ENCODE data around the gene FAF1.

Gene FAF1

GRCh38 chr1:50517488-50517887 lies 442.6 kb downstream of the FAF1 start:
- Histone ChIP-seq H3K4ac (ENCODE audit: low read depth, low read length) (no peak overlapping the region), H3K27ac (ENCODE audit: low read depth, low read length) (no peak overlapping the region), H3K27me3 (ENCODE audit: insufficient read depth, low read length) (no peaks in the 10 kb centered on the region), H2BK120ac (ENCODE audit: insufficient read depth, low read length, poor library complexity) (no peak overlapping the region), H3K79me2 (ENCODE audit: control insufficient read depth, insufficient read depth, low read length, poor library complexity) (no peaks in the 10 kb centered on the region), H2AK5ac (ENCODE audit: low read length) (no peak overlapping the region), H3K4me3 (ENCODE audit: low read depth, low read length) (no peak overlapping the region), H3K4me2 (ENCODE audit: low read length) (no peak overlapping the region), H3K23ac (ENCODE audit: low read length) (no peak overlapping the region), H3K36me3 (ENCODE audit: control insufficient read depth in 1 of 2, insufficient read depth in 2 of 2, low read length in 2 of 2) (no peaks in the 10 kb centered on the region), H3K4me1 (ENCODE audit: control insufficient read depth in 1 of 2, insufficient read depth in 2 of 2, low read length in 2 of 2) (no peaks in the 10 kb centered on the region), H2BK12ac (ENCODE audit: low read length) (no peak overlapping the region), H3K18ac (ENCODE audit: low read length) (no peak overlapping the region), H2AFZ (ENCODE audit: insufficient read depth, low read length, poor library complexity) (no peak overlapping the region), H3K14ac (ENCODE audit: low read length) (no peak overlapping the region), H3K9ac (ENCODE audit: low read length) (no peak overlapping the region), H3K9me3 (ENCODE audit: insufficient read depth, low read depth, low read length) (no peaks in the 10 kb centered on the region), H2BK5ac (ENCODE audit: low read depth, low read length, poor library complexity) (no peak overlapping the region), H4K8ac (ENCODE audit: low read depth, low read length) (no peak overlapping the region), H4K91ac (ENCODE audit: low read depth, low read length) (no peak overlapping the region), H4K12ac (ENCODE audit: low read depth, low read length) (no peak overlapping the region), H3K79me1 (ENCODE audit: low read length) (no peaks in the 10 kb centered on the region)
- no peak for DNase-seq

DNA sequence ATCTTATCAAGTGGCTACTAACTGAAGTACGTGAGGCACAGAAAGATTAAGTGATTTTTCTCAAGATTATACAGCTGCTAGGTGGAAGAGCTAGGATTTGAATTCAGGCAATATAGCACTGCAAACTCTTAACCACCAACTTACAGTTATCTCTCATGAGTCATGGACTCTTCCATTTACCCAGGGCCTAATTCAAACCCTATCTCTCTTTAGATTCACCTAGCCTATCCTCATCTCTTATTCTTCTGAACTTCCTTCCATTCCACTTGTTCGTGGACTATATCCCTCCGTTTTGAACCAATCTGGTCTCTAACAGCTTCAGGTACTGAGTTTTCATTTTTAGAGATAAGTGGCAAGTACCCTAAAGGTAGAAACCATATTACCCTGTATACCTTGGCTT lies 444.0 kb downstream of the FAF1 start:
- Histone ChIP-seq H3K36me3 (ENCODE audit: control insufficient read depth in 1 of 2, insufficient read depth in 2 of 2, low read length in 2 of 2) (no peaks in the 10 kb centered on the region), H3K23ac (ENCODE audit: low read length) (no peak overlapping the region), H3K4me1 (ENCODE audit: control insufficient read depth in 1 of 2, insufficient read depth in 2 of 2, low read length in 2 of 2) (no peaks in the 10 kb centered on the region), H3K18ac (ENCODE audit: low read length) (no peak overlapping the region), H3K79me1 (ENCODE audit: low read length) (no peaks in the 10 kb centered on the region), H4K8ac (ENCODE audit: low read depth, low read length) (no peak overlapping the region), H3K14ac (ENCODE audit: low read length) (no peak overlapping the region), H2BK12ac (ENCODE audit: low read length) (no peak overlapping the region), H2AFZ (ENCODE audit: insufficient read depth, low read length, poor library complexity) (no peak overlapping the region), H3K79me2 (ENCODE audit: control insufficient read depth, insufficient read depth, low read length, poor library complexity) (no peaks in the 10 kb centered on the region), H3K27ac (ENCODE audit: low read depth, low read length) (no peak overlapping the region), H3K27me3 (ENCODE audit: insufficient read depth, low read length) (no peaks in the 10 kb centered on the region), H3K4ac (ENCODE audit: low read depth, low read length) (no peak overlapping the region), H3K9ac (ENCODE audit: low read length) (no peak overlapping the region), H3K9me3 (ENCODE audit: insufficient read depth, low read depth, low read length) (no peaks in the 10 kb centered on the region), H4K12ac (ENCODE audit: low read depth, low read length) (no peak overlapping the region), H4K91ac (ENCODE audit: low read depth, low read length) (no peak overlapping the region), H3K4me3 (ENCODE audit: low read depth, low read length) (no peak overlapping the region), H2BK5ac (ENCODE audit: low read depth, low read length, poor library complexity) (no peak overlapping the region), H3K4me2 (ENCODE audit: low read length) (no peak overlapping the region), H2AK5ac (ENCODE audit: low read length) (no peak overlapping the region), H2BK120ac (ENCODE audit: insufficient read depth, low read length, poor library complexity) (no peak overlapping the region)
- no peak for DNase-seq
- no CpG with 5 or more reads among the region's 3 CpGs for WGBS (ENCODE audit: extremely low coverage, insufficient coverage, insufficient read length)

- Histone ChIP-seq H3K79me2 (ENCODE audit: control insufficient read depth, insufficient read depth, low read length, poor library complexity) (no peaks in the 10 kb centered on the region), H3K4me3 (ENCODE audit: low read depth, low read length) (no peak overlapping the region), H4K8ac (ENCODE audit: low read depth, low read length) (no peak overlapping the region)
These were observed 452.0 kb downstream of the FAF1 start for GRCh38 chr1:50508040-50508586.

DNA sequence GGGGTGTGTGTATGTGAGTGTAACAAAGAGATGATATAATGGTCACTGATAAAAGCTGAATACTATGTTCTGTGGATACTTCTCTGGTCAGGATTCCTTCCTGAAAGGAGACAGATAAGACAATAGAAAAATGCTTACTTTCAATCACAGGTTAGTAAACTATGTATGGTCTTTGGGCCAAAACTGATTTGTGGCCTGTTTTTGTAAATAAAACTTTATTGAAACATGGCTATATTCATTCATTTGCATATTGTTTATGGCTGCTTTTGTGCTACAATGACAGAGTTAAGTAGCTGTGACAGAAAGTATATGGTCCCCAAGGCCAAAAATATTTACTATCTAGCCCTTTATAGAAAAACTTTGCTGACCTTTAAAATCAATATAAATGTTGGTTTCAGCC lies 454.6 kb downstream of the FAF1 start:
- Histone ChIP-seq H3K79me2 (ENCODE audit: control insufficient read depth, insufficient read depth, low read length, poor library complexity) (no peaks in the 10 kb centered on the region), H3K14ac (ENCODE audit: low read length) (no peak overlapping the region), H2AFZ (ENCODE audit: insufficient read depth, low read length, poor library complexity) (no peak overlapping the region), H3K36me3 (ENCODE audit: control insufficient read depth in 1 of 2, insufficient read depth in 2 of 2, low read length in 2 of 2) (no peaks in the 10 kb centered on the region), H2AK5ac (ENCODE audit: low read length) (no peak overlapping the region), H2BK12ac (ENCODE audit: low read length) (no peak overlapping the region), H4K12ac (ENCODE audit: low read depth, low read length) (no peak overlapping the region), H4K91ac (ENCODE audit: low read depth, low read length) (no peak overlapping the region), H3K18ac (ENCODE audit: low read length) (no peak overlapping the region), H3K4me2 (ENCODE audit: low read length) (no peak overlapping the region), H3K27me3 (ENCODE audit: insufficient read depth, low read length) (no peaks in the 10 kb centered on the region), H2BK5ac (ENCODE audit: low read depth, low read length, poor library complexity) (no peak overlapping the region), H3K4me1 (ENCODE audit: control insufficient read depth in 1 of 2, insufficient read depth in 2 of 2, low read length in 2 of 2) (no peaks in the 10 kb centered on the region), H3K23ac (ENCODE audit: low read length) (no peak overlapping the region), H3K9ac (ENCODE audit: low read length) (no peak overlapping the region), H3K79me1 (ENCODE audit: low read length) (no peaks in the 10 kb centered on the region), H2BK120ac (ENCODE audit: insufficient read depth, low read length, poor library complexity) (no peak overlapping the region), H3K27ac (ENCODE audit: low read depth, low read length) (no peak overlapping the region), H3K4me3 (ENCODE audit: low read depth, low read length) (no peak overlapping the region), H4K8ac (ENCODE audit: low read depth, low read length) (no peak overlapping the region), H3K4ac (ENCODE audit: low read depth, low read length) (no peak overlapping the region), H3K9me3 (ENCODE audit: insufficient read depth, low read depth, low read length) (no peaks in the 10 kb centered on the region)
- DNase-seq, result no peak

More at GRCh38 chr1:50508040-50508586, 452.0 kb downstream of the FAF1 start:
- Histone ChIP-seq H2BK12ac (ENCODE audit: low read length) (no peak overlapping the region), H2AK5ac (ENCODE audit: low read length) (no peak overlapping the region), H3K4me2 (ENCODE audit: low read length) (no peak overlapping the region), H4K12ac (ENCODE audit: low read depth, low read length) (no peak overlapping the region), H4K91ac (ENCODE audit: low read depth, low read length) (no peak overlapping the region), H3K36me3 (ENCODE audit: control insufficient read depth in 1 of 2, insufficient read depth in 2 of 2, low read length in 2 of 2) (no peaks in the 10 kb centered on the region), H3K9ac (ENCODE audit: low read length) (no peak overlapping the region), H3K27me3 (ENCODE audit: insufficient read depth, low read length) (no peaks in the 10 kb centered on the region), H3K79me1 (ENCODE audit: low read length) (no peaks in the 10 kb centered on the region), H3K27ac (ENCODE audit: low read depth, low read length) (no peak overlapping the region), H2AFZ (ENCODE audit: insufficient read depth, low read length, poor library complexity) (no peak overlapping the region), H2BK120ac (ENCODE audit: insufficient read depth, low read length, poor library complexity) (no peak overlapping the region), H3K9me3 (ENCODE audit: insufficient read depth, low read depth, low read length) (no peaks in the 10 kb centered on the region), H3K14ac (ENCODE audit: low read length) (no peak overlapping the region), H3K23ac (ENCODE audit: low read length) (no peak overlapping the region), H3K4ac (ENCODE audit: low read depth, low read length) (no peak overlapping the region), H2BK5ac (ENCODE audit: low read depth, low read length, poor library complexity) (no peak overlapping the region), H3K4me1 (ENCODE audit: control insufficient read depth in 1 of 2, insufficient read depth in 2 of 2, low read length in 2 of 2) (no peaks in the 10 kb centered on the region), H3K18ac (ENCODE audit: low read length) (no peak overlapping the region)
- DNase-seq, result no peak
